Neural progenitor cell (in vitro differentiated cells): ENCODE data around the gene FUT2.

Experiments used
- CTCF ChIP-seq: fragments of 200-600 bp; sonication (generic); IDR thresholded peaks from 2 replicates; pipeline ENCODE4 v1.5.1; 2017; ENCODE audit warnings: antibody characterized with exemption, mild to moderate bottlenecking
- EZH2 ChIP-seq: fragments of 200-600 bp; sonication (generic); IDR thresholded peaks from 2 replicates; pipeline ENCODE4 v1.6.1; 2017; ENCODE audit warnings: antibody characterized with exemption, mild to moderate bottlenecking, moderate library complexity

GRCh38 chr19:48687776-48688175 lies 8.0 kb upstream of the FUT2 start:
- no peak for TF ChIP-seq CTCF
- no peak for TF ChIP-seq EZH2
